Gastroesophageal sphincter (tissue), 3 donors: ENCODE results near the gene CCL5.

Experiments used
- POLR2A ChIP-seq, 2 donors: fragments of 450-650 bp; IDR thresholded peaks; one replicate each; pipeline ENCODE4 v1.6.1; 2017; ENCODE audit warnings: antibody characterized with exemption in 2 of 2, mild to moderate bottlenecking in 2 of 2, moderate library complexity in 1 of 2
- TF ChIP-seq, protein P1 (sequence below), 4 experiments: fragments of 200-600 bp in 2 of 4; fragments of 450-650 bp in 2 of 4; sonication (generic) in 1 of 4; IDR thresholded peaks; one replicate each; pipeline ENCODE4 v1.5.1; 2017 to 2019; ENCODE audit warnings: antibody characterized with exemption in 4 of 4, mild to moderate bottlenecking in 2 of 4, moderate library complexity in 2 of 4

DNA sequence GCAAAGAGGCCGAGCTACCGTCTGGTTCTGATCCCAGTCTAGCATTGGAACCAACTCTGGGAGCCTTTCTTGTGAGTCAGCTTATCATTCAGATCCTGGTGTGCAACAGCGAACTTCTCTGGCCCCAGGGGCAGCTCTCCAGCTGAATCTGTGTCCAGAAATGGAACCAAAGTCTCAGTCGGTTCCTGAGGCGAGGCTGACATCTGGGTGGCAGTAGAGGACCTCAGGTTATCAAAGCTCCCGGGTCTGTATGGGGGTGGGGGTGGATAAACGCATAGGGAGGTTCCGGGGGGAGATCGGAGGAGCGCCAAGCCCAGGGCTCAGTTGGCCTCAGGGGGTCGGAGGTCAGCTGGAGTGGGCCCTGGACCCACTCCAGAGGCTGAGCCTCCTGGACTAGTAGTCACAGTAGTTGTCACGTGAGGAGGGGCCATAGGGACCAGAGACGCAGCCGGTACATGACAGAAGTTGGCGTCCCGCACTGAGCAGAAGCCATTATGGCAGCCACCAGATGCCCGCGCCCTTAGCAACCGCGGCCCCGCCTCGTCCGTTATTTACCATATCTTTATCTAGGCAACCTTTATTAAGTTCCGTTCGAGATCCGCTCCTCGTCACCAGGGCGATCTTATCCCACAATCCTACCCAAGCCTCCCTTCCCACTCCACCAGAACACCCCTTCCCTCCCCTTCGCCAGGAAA, 37.5 kb upstream of the CCL5 start:
- TF ChIP-seq, protein P1, sequence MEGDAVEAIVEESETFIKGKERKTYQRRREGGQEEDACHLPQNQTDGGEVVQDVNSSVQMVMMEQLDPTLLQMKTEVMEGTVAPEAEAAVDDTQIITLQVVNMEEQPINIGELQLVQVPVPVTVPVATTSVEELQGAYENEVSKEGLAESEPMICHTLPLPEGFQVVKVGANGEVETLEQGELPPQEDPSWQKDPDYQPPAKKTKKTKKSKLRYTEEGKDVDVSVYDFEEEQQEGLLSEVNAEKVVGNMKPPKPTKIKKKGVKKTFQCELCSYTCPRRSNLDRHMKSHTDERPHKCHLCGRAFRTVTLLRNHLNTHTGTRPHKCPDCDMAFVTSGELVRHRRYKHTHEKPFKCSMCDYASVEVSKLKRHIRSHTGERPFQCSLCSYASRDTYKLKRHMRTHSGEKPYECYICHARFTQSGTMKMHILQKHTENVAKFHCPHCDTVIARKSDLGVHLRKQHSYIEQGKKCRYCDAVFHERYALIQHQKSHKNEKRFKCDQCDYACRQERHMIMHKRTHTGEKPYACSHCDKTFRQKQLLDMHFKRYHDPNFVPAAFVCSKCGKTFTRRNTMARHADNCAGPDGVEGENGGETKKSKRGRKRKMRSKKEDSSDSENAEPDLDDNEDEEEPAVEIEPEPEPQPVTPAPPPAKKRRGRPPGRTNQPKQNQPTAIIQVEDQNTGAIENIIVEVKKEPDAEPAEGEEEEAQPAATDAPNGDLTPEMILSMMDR (IDR thresholded peaks at IDR 0.05), result no peak
- no peak for TF ChIP-seq POLR2A (IDR thresholded peaks at IDR 0.05)
